Measurements from ENCODE around the gene DNAH6.

Gene DNAH6

GRCh38 chr2:84697895-84698294, 181.6 kb downstream of the DNAH6 start:
- no peak for DNase-seq

GRCh38 chr2:84700006-84700405, 183.7 kb downstream of the DNAH6 start:
- DNase-seq, result no peak

GRCh38 chr2:84701880-84702279, 185.6 kb downstream of the DNAH6 start:
- DNase-seq, result no peak

GRCh38 chr2:84702941-84703340, 186.6 kb downstream of the DNAH6 start:
- DNase-seq, result no peak

GRCh38 chr2:84703831-84704230, 187.5 kb downstream of the DNAH6 start:
- no peak for DNase-seq

- DNase-seq, result no peak
These were observed 188.4 kb downstream of the DNAH6 start for GRCh38 chr2:84704505-84705244.

GRCh38 chr2:84705858-84706257, 189.6 kb downstream of the DNAH6 start:
- no peak for DNase-seq

GRCh38 chr2:84708442-84708841, 192.1 kb downstream of the DNAH6 start:
- no peak for DNase-seq

- DNase-seq, result no peak
These were observed 195.4 kb downstream of the DNAH6 start for GRCh38 chr2:84711651-84712050.

GRCh38 chr2:84713441-84713840, 197.1 kb downstream of the DNAH6 start:
- no peak for DNase-seq

GRCh38 chr2:84716564-84716963, 200.3 kb downstream of the DNAH6 start:
- DNase-seq, result no peak

GRCh38 chr2:84717302-84717701, 201.0 kb downstream of the DNAH6 start:
- DNase-seq, result no peak

- DNase-seq, result no peak
These were observed 203.1 kb downstream of the DNAH6 start for GRCh38 chr2:84719434-84719833.

- no peak for DNase-seq
These were observed 207.5 kb downstream of the DNAH6 start for GRCh38 chr2:84723831-84724230.

GRCh38 chr2:84725717-84726116, 209.4 kb downstream of the DNAH6 start:
- DNase-seq, result no peak

- no peak for DNase-seq
These were observed 211.0 kb downstream of the DNAH6 start for GRCh38 chr2:84727315-84727714.

- no peak for DNase-seq
These were observed 212.9 kb downstream of the DNAH6 start for GRCh38 chr2:84729224-84729623.

GRCh38 chr2:84731185-84731584, 214.9 kb downstream of the DNAH6 start:
- no peak for DNase-seq

- DNase-seq, result no peak
These were observed 216.8 kb downstream of the DNAH6 start for GRCh38 chr2:84732897-84733778.

GRCh38 chr2:84735389-84735788, 219.1 kb downstream of the DNAH6 start:
- no peak for DNase-seq

GRCh38 chr2:84741182-84741822, 225.0 kb downstream of the DNAH6 start:
- DNase-seq, result peak; percentile 18

GRCh38 chr2:84748341-84748740, 232.0 kb downstream of the DNAH6 start:
- DNase-seq, result no peak

GRCh38 chr2:84749442-84749841, 233.1 kb downstream of the DNAH6 start:
- no peak for DNase-seq

- no peak for DNase-seq
These were observed 238.8 kb downstream of the DNAH6 start for GRCh38 chr2:84755096-84755495.

Measured in RPMI8226 (cell line).